ENCODE results near the gene PKIG. TPM values are rescaled to one million over a fixed set of nuclear protein-coding genes. Genes with fewer than 3 reads are reported as not detected.

The PKIG gene
- total RNA-seq, 1 donor from 2014 or later = 30.1 TPM

GRCh38 chr20:44544263-44544662 lies 38.1 kb upstream of the PKIG start:
- no peak for DNase-seq (ENCODE audit: low read depth)
- Mint-ChIP-seq H3K9me3 (ENCODE audit: unreplicated experiment) (peaks cover 2% of the 10 kb centered on the region), H3K4me3 (ENCODE audit: unreplicated experiment) (no peak overlapping the region), H3K4me1 (ENCODE audit: low read depth, unreplicated experiment) (peaks cover 15% of the 10 kb centered on the region), H3K27me3 (ENCODE audit: low read depth, unreplicated experiment) (no peaks in the 10 kb centered on the region), H3K27ac (ENCODE audit: unreplicated experiment) (no peak overlapping the region), H3K36me3 (ENCODE audit: low read depth, unreplicated experiment) (no peaks in the 10 kb centered on the region)
- peaks cover 19% of the 10 kb centered on the region for H3K4me1 ChIP-seq (ENCODE audit: insufficient read depth, low read length)
- no peak overlapping the region for H3K4me3 ChIP-seq (ENCODE audit: insufficient read depth, low read depth, low read length)
- H3K36me3 ChIP-seq (ENCODE audit: insufficient read depth, low read length) = no peaks in the 10 kb centered on the region
- no peaks in the 10 kb centered on the region for H3K27me3 ChIP-seq (ENCODE audit: insufficient read depth, low read length)
- H3K4me2 ChIP-seq (ENCODE audit: low read length) = no peak overlapping the region
- peaks cover 9% of the 10 kb centered on the region for H3K79me2 ChIP-seq (ENCODE audit: insufficient read depth, low read length)
- TF ChIP-seq CTCF (IDR thresholded peaks at IDR 0.05; ENCODE audit: insufficient read depth, low read depth, low read length) = no peak
- no peak for TF ChIP-seq EZH2 (IDR thresholded peaks at IDR 0.05; ENCODE audit: insufficient read depth, low read length)
- no peaks in the 10 kb centered on the region for H3K9me3 ChIP-seq (ENCODE audit: insufficient read depth, low read depth, low read length)
- no peaks in the 10 kb centered on the region for H4K20me1 ChIP-seq (ENCODE audit: insufficient read depth, low read length)
- no peak overlapping the region for H3K9ac ChIP-seq (ENCODE audit: low read length)
- no peak overlapping the region for H3K27ac ChIP-seq (ENCODE audit: low read depth, low read length)
- no peak for FAIRE-seq
- H2AFZ ChIP-seq (ENCODE audit: low read depth, low read length) = no peak overlapping the region

- H4K20me1 ChIP-seq (ENCODE audit: insufficient read depth, low read length) = no peaks in the 10 kb centered on the region
- no peak overlapping the region for H2AFZ ChIP-seq (ENCODE audit: low read depth, low read length)
- peaks cover 10% of the 10 kb centered on the region for H3K79me2 ChIP-seq (ENCODE audit: insufficient read depth, low read length)
- H3K4me2 ChIP-seq (ENCODE audit: low read length) = no peak overlapping the region
- H3K9me3 ChIP-seq (ENCODE audit: insufficient read depth, low read depth, low read length) = no peaks in the 10 kb centered on the region
- DNase-seq (ENCODE audit: low read depth) (no peak), FAIRE-seq (no peak)
- Mint-ChIP-seq H3K4me1 (ENCODE audit: low read depth, unreplicated experiment) (peaks cover 12% of the 10 kb centered on the region), H3K27ac (ENCODE audit: unreplicated experiment) (no peak overlapping the region), H3K36me3 (ENCODE audit: low read depth, unreplicated experiment) (no peaks in the 10 kb centered on the region), H3K27me3 (ENCODE audit: low read depth, unreplicated experiment) (no peaks in the 10 kb centered on the region), H3K9me3 (ENCODE audit: unreplicated experiment) (peaks cover 2% of the 10 kb centered on the region), H3K4me3 (ENCODE audit: unreplicated experiment) (peak overlapping the region; percentile 10)
- no peak overlapping the region for H3K27ac ChIP-seq (ENCODE audit: low read depth, low read length)
- H3K4me3 ChIP-seq (ENCODE audit: insufficient read depth, low read depth, low read length) = no peak overlapping the region
- H3K27me3 ChIP-seq (ENCODE audit: insufficient read depth, low read length) = no peaks in the 10 kb centered on the region
- TF ChIP-seq CTCF (IDR thresholded peaks at IDR 0.05; ENCODE audit: insufficient read depth, low read depth, low read length) (no peak), EZH2 (IDR thresholded peaks at IDR 0.05; ENCODE audit: insufficient read depth, low read length) (no peak)
- H3K4me1 ChIP-seq (ENCODE audit: insufficient read depth, low read length) = peaks cover 12% of the 10 kb centered on the region
- H3K36me3 ChIP-seq (ENCODE audit: insufficient read depth, low read length) = no peaks in the 10 kb centered on the region
- H3K9ac ChIP-seq (ENCODE audit: low read length) = no peak overlapping the region
Measured at GRCh38 chr20:44547419-44547818, 35.0 kb upstream of the PKIG start.

GRCh38 chr20:44549123-44549522 lies 33.3 kb upstream of the PKIG start:
- DNase-seq (ENCODE audit: low read depth) (no peak), FAIRE-seq (no peak)
- Histone ChIP-seq H3K4me2 (ENCODE audit: low read length) (peak overlapping the region; percentile 49), H3K79me2 (ENCODE audit: insufficient read depth, low read length) (peaks cover 9% of the 10 kb centered on the region), H3K4me3 (ENCODE audit: insufficient read depth, low read depth, low read length) (peak overlapping the region; percentile 7), H3K36me3 (ENCODE audit: insufficient read depth, low read length) (no peaks in the 10 kb centered on the region), H2AFZ (ENCODE audit: low read depth, low read length) (no peak overlapping the region), H3K9ac (ENCODE audit: low read length) (peak overlapping the region; percentile 32), H3K27me3 (ENCODE audit: insufficient read depth, low read length) (no peaks in the 10 kb centered on the region), H3K9me3 (ENCODE audit: insufficient read depth, low read depth, low read length) (no peaks in the 10 kb centered on the region), H3K27ac (ENCODE audit: low read depth, low read length) (no peak overlapping the region), H3K4me1 (ENCODE audit: insufficient read depth, low read length) (peaks cover 25% of the 10 kb centered on the region), H4K20me1 (ENCODE audit: insufficient read depth, low read length) (no peaks in the 10 kb centered on the region)
- no peak overlapping the region for H3K27ac Mint-ChIP-seq (ENCODE audit: unreplicated experiment)
- H3K27me3 Mint-ChIP-seq (ENCODE audit: low read depth, unreplicated experiment) = no peaks in the 10 kb centered on the region
- TF ChIP-seq CTCF (IDR thresholded peaks at IDR 0.05; ENCODE audit: insufficient read depth, low read depth, low read length) (no peak), EZH2 (IDR thresholded peaks at IDR 0.05; ENCODE audit: insufficient read depth, low read length) (no peak)
- peaks cover 27% of the 10 kb centered on the region for H3K4me1 Mint-ChIP-seq (ENCODE audit: low read depth, unreplicated experiment)
- peaks cover 2% of the 10 kb centered on the region for H3K9me3 Mint-ChIP-seq (ENCODE audit: unreplicated experiment)
- no peak overlapping the region for H3K4me3 Mint-ChIP-seq (ENCODE audit: unreplicated experiment)
- H3K36me3 Mint-ChIP-seq (ENCODE audit: low read depth, unreplicated experiment) = no peaks in the 10 kb centered on the region
